SKM-1 treated with dmso at 0.1 percent for 144 hours (cell line): Measurements from ENCODE around the gene TPGS1.
A peak's percentile ranks its signal among the peaks of the same experiment; 100 is the strongest.

ENCODE experiments used
- DNase-seq: peaks from one replicate; lab custom pipeline; 2025; ENCODE audit not compliant: unreplicated experiment; lab: John Stamatoyannopoulos, UW

Gene TPGS1

DNA sequence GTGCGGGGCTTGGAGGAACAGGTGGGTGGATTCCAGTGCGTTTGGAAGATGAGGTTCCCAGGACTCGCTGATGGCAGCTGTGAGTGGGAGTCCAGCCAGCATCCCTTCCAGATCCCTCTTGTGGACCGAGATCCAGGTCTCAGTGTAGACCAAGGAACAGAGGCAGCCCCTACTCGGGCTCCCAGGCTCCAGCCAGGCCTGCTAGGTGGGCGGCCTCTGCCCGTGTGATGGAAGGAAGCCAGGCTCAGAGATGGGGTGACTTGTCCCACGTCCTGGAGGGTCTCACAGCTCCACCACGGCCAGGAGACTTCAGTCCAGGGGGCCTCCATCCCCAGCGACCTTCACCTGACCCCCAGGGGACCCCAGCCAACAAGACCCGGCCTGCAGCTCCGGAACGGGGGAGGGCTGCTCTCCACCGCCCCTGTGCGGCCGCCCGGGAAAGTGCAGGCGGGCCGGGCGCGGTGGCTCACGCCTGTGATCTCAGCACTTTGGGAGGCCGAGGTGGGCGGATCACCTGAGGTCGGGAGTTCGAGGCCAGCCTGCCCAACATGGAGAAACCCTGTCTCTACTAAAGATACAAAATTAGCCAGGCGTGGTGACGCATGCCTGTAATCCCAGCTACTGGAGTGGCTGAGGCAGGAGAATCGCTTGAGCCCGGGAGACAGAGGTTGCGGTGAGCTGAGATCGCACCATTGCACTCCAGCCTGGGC is 11.7 kb upstream of the TPGS1 start:
- no peak for DNase-seq

- no peak for DNase-seq
Measured at GRCh38 chr19:496112-496665, 11.1 kb upstream of the TPGS1 start, which contains the start of gene MADCAM1. Gene MADCAM1, plus strand, starts transcription at chr19:496486. Its CDS starts 14 bp downstream, at chr19:496500.

- DNase-seq, result no peak
Measured at GRCh38 chr19:496986-497385, 10.3 kb upstream of the TPGS1 start.

DNA sequence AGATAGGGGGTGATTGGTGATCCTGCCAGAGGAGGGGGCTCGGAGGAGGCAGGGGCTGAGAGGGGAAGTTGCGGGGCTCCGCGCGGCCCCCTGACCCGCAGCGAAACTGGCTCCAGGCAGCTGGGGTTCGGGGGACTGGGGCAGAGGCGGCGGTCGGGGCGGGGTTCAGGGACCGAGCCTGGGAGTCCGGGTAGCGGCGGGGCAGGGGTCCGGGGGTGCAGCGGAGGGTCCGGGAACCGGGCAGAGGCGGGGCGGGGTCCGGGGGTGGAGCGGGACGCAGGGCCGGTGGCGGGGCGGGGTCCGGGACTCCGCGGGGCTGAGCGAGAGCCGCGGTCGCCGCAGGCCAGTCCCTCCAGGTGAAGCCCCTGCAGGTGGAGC is 9.8 kb upstream of the TPGS1 start:
- DNase-seq, result no peak

GRCh38 chr19:497869-498510 is 9.3 kb upstream of the TPGS1 start:
- no peak for DNase-seq

DNA sequence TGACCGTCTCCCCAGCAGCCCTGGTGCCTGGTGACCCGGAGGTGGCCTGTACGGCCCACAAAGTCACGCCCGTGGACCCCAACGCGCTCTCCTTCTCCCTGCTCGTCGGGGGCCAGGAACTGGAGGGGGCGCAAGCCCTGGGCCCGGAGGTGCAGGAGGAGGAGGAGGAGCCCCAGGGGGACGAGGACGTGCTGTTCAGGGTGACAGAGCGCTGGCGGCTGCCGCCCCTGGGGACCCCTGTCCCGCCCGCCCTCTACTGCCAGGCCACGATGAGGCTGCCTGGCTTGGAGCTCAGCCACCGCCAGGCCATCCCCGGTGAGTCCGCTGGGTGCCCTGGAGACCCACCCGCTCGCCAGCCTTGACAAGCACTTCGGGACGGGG is 8.8 kb upstream of the TPGS1 start:
- DNase-seq, result no peak

- no peak for DNase-seq
Measured at GRCh38 chr19:498977-499623, 8.2 kb upstream of the TPGS1 start.

- DNase-seq, result no peak
Measured at GRCh38 chr19:501646-502045, 5.7 kb upstream of the TPGS1 start.

DNA sequence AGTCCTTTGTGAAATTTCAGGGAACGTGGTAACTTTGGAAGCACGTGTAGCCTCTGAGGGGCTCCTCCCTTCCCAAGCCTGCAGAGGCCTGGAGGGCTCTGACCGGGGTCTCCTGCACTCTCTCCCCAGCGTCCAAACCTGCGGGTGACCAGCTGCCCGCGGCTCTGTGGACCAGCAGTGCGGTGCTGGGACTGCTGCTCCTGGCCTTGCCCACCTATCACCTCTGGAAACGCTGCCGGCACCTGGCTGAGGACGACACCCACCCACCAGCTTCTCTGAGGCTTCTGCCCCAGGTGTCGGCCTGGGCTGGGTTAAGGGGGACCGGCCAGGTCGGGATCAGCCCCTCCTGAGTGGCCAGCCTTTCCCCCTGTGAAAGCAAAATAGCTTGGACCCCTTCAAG is 2.7 kb upstream of the TPGS1 start:
- DNase-seq, result no peak

DNA sequence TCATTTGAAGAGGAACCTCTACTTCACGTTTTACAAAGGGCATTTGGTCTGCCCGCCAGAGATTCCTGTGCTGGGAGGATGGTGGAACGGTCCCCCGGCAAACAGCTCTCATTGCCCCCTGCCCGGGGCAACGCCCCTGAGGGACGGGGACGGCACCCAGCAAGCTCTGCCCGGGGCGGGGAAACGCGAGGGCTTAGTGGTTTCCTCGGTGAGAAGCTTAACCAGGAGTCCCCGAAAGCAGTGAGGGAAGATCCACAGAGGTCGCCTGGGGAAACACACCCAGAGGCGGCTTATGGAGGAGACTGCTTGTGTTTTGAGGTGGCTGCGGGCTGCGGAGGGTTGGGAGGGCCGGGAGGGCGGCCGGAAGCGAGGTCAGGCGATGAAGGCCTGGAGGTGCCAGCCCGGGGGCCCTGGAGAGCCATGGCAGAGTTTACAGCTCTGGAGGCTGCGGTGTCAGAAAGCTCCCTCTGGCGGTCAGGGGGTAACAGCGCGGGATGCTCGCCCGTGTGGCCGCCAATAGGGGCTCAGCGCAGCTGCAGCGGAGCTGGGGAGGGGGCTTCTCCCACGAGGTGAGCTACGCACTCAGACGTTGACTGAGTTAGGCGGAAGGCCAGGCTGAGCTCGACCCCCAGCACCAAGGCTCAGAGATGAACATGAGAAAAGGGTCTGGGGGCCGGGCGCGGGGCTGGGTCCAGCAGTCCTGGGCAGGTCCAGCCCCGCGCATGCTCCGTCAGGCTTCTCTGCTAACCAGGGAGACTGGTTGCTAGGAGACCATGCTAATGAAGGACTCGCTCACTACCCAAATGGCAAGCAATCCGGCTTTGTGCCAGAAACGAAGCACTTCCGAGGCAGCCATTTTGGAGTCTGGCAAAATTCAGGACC is 652 bp upstream of the TPGS1 start:
- peak; percentile 98 for DNase-seq

DNA sequence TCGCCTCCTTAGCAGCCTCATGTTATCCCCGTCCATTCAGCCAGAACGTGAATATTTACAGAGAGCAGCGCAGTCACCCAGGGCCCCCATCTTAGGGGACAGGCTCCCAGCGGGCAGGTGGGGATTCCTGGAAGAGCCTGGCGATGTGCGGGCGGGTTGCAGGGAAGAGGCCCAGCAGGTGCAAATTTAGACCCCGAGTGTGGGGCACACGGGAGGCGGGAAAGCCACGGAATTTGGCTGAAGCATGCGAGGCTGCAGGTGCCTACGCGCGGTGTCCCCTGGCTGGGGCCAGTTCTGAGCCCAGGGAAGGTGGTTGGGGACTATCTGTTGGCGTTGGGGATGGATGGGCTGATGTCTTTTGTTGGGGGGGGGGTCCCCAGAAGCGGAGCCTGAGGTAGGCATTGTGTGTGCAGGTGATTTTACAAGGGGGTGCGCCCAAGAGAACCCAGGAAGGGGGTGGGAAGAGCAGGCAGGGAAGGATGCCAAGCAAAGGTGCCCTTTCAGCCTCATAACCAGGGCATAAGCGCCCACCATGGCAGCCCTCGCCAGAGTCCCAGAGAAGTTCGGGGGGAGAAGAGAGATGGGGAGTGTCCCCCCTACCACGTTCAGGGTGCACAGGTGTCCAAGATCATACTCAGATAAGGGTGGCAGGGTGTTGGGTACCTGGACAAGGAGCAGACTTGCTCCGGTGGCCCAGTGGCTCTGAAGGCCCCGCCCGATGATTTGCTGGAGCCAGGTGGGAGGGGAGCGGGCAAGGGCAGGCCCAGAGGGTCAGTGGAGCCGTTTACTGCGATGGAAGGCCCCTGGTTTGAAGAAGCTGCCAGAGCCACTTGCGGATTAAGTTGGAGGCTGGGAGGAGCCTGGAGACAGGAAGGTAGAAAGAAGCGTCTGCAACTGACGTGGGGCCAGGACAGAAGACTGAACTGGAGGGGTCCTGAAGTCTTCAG is 1.2 kb downstream of the TPGS1 start:
- no peak for DNase-seq

GRCh38 chr19:510606-511100 is 3.4 kb downstream of the TPGS1 start:
- DNase-seq, result peak; percentile 93

GRCh38 chr19:511101-511851 is 4.0 kb downstream of the TPGS1 start:
- DNase-seq, result peak; percentile 85

DNA sequence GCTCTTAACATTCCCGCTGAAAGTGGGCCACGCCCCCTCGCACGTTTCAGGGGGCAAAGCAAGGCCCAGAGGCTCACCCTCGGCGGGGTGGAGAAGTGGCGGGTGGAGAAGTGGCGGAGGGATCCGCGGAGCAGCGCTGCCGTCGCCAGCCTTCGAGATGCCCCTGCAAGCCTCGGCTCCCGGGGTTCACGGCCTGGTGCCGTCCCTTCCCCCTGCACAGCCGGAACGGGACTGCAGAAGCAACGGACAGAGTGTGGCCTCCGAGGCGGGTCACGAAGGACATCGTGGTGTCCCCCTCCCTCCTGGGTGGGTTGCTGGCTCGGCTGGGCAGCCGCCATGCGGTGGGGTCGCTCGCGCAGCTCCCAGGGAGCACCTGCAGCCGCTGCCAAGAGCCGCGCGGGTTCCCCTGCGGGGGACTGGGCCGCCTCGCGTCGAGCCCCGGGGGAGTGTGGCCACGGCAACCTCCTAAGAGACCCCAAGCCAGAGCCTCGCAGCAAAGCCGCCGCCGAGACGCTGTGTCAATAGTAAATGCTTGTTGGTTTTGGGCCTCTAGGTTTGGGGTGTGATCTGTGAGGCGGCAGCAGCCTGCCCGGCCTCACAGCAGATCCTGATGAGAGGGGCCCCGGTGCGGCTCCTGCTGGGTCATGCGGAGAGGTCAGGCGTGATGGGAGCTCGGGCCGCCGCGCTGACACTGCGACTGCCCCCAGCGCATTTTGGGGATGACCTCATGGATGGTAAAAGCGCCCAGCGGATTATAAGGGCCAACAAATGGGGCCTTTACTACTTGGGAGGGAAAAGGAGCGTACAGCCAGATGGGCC is 5.5 kb downstream of the TPGS1 start:
- DNase-seq, result no peak

DNA sequence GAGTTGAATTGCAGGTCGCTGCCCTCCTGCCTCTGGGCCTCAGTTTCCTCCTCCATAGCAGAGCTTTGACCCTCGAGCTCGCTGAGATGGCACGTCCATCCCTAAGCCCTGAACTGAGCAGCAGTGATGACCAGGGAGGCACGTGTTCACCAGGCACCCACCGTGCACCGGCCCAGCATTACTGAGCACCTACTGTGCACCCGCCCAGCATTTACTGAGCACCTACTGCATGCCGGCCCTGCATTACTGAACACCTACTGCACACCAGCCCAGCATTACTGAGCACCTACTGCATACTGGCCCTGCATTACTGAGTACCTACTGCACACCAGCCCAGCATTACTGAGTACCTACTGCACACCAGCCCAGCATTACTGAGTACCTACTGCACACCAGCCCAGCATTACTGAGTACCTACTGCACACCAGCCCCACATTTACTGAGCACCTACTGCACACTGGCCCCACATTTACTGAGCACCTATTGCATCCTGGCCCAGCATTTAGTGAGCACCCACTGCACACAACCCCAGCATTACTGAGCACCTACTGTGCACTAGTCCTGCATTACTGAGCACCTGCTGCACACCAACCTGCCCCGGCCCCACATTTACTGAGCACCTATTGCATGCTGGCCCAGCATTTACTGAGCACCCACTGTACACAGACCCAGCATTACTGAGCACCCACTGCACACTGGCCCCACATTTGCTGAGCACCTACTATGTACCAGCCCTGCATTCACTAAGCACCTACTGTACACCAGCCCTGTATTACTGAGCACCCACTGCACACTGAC is 6.3 kb downstream of the TPGS1 start:
- DNase-seq, result no peak

GRCh38 chr19:514166-514663 is 6.9 kb downstream of the TPGS1 start:
- no peak for DNase-seq
